ENCODE data around the gene BCKDK. TPM values are rescaled to one million over a fixed set of nuclear protein-coding genes. Genes with fewer than 3 reads are reported as not detected.

The BCKDK gene
- total and polyA plus RNA-seq, 12 donors: 26.1 to 90.9 (median 71.4) TPM

DNA sequence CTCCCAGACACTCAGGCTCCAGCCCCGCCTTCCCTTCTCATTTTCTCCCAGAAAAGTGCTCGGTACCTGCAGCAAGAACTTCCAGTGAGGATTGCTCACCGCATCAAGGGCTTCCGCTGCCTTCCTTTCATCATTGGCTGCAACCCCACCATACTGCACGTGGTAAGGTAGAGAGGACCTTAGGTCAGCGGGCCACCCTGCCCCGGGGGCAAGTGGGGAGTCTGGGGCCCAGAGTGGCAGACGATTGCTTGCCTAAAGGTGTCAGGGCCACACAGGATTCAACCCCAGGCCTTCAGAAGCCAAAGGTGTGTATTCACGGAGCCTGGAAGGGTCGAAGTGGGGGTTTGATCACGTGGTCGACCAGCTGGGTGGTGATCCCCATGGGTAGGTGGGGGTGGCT, 1.4 kb downstream of the BCKDK start:
- intact Hi-C loops (cut with DNase I): loop anchor here in 6 of 10 donors (2.0 to 10.0 kb wide), 4 partner anchors 33 to 345 kb away; partner anchors contain the start of genes ARMC5 (in 1 of the 6), ZNF646 (in 1 of the 6) and ZNF668 (in 1 of the 6)
- H3K4me3 ChIP-seq: peak overlapping the region in 5 of 10 donors; percentile 98 to 100 (median 99)
- DNase-seq (no peak), ATAC-seq (no peak)
- peak overlapping the region in 2 of 10 donors; percentile 98 to 99 for H3K27ac ChIP-seq
- H3K4me1 ChIP-seq: peaks cover 19 to 61% (median 40%) of the 10 kb centered on the region in 9 donors
- no peaks in the 10 kb centered on the region for H3K9me3 ChIP-seq
- H3K36me3 ChIP-seq: peaks cover 0 to 42% (median 30%) of the 10 kb centered on the region in 9 donors
- WGBS, 2 donors: 91 to 94% methylated on average over 12 of the region's 12 CpGs
- no peaks in the 10 kb centered on the region for H3K27me3 ChIP-seq
- TF ChIP-seq, protein P1, sequence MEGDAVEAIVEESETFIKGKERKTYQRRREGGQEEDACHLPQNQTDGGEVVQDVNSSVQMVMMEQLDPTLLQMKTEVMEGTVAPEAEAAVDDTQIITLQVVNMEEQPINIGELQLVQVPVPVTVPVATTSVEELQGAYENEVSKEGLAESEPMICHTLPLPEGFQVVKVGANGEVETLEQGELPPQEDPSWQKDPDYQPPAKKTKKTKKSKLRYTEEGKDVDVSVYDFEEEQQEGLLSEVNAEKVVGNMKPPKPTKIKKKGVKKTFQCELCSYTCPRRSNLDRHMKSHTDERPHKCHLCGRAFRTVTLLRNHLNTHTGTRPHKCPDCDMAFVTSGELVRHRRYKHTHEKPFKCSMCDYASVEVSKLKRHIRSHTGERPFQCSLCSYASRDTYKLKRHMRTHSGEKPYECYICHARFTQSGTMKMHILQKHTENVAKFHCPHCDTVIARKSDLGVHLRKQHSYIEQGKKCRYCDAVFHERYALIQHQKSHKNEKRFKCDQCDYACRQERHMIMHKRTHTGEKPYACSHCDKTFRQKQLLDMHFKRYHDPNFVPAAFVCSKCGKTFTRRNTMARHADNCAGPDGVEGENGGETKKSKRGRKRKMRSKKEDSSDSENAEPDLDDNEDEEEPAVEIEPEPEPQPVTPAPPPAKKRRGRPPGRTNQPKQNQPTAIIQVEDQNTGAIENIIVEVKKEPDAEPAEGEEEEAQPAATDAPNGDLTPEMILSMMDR (IDR thresholded peaks at IDR 0.05): no peak

GRCh38 chr16:31110106-31111034, 2.2 kb downstream of the BCKDK start:
- 89 to 92% methylated on average over 26 of the region's 26 CpGs for WGBS, 2 donors
- Histone ChIP-seq H3K36me3 (peaks cover 0 to 42% (median 30%) of the 10 kb centered on the region in 9 donors), H3K4me1 (peaks cover 19 to 66% (median 40%) of the 10 kb centered on the region in 9 donors), H3K4me3 (no peak overlapping the region), H3K27ac (no peak overlapping the region), H3K9me3 (no peaks in the 10 kb centered on the region), H3K27me3 (no peaks in the 10 kb centered on the region)
- intact Hi-C loops (cut with DNase I): loop anchor here in 1 of 10 donors (10.0 kb wide), 1 partner anchor 344 kb away; the partner anchor contains the start of gene ARMC5
- no peak for ATAC-seq
- TF ChIP-seq, protein P1 (IDR thresholded peaks at IDR 0.05): no peak
- no peak for DNase-seq

DNA sequence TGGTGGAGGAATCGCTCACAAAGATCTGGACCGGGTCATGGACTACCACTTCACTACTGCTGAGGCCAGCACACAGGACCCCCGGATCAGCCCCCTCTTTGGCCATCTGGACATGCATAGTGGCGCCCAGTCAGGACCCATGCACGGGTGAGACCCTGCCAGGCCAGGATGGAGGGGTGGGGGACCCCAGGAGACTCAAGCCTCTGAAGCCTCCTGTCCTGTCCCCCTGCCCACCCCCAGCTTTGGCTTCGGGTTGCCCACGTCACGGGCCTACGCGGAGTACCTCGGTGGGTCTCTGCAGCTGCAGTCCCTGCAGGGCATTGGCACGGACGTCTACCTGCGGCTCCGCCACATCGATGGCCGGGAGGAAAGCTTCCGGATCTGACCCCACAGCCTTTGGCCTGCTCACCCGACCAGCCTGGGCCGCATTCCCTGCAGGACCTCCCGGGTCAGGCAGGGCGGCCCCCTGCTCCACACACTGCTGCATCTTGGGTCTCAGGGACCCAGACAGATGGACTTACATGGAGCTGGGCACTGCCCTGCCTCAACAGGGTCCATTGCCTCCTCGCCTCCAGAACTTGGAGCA, 3.8 kb downstream of the BCKDK start:
- intact Hi-C loops (cut with DNase I): loop anchor here in 1 of 10 donors (10.0 kb wide), 1 partner anchor 343 kb away; the partner anchor contains the start of gene ARMC5
- H3K27ac ChIP-seq: peak overlapping the region; percentile 50 to 90 (median 84)
- peaks cover 0 to 42% (median 30%) of the 10 kb centered on the region in 9 donors for H3K36me3 ChIP-seq
- TF ChIP-seq, protein P1 (IDR thresholded peaks at IDR 0.05): no peak
- no peak overlapping the region for H3K4me3 ChIP-seq
- H3K4me1 ChIP-seq: peaks cover 17 to 73% (median 41%) of the 10 kb centered on the region in 9 donors
- H3K9me3 ChIP-seq: no peaks in the 10 kb centered on the region
- ATAC-seq (peak in 1 of 8 donors; percentile 11), DNase-seq (no peak)
- WGBS, 2 donors: 92 to 96% methylated on average over 23 of the region's 23 CpGs
- no peaks in the 10 kb centered on the region for H3K27me3 ChIP-seq

DNA sequence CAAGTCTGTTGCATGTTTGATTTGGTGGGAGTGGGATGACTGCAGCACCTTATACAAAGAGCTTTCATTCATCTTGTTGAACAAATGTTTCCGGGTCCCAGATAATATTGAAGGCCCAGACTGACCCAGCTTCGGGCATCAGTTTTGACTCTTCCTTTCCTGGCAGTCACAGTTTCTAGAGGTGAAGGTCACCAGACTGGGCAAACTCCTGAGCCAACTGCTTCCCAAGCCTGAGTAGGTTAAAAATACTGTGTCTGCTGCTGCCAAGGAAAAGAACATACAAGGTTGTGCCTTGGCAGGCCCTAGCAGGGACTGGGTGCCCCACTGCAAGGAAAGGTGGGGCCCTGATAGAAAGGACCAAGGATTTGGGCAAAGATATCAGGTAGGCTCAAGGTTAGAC, 4.5 kb downstream of the BCKDK start:
- intact Hi-C loops (cut with DNase I): loop anchor here in 1 of 10 donors (10.0 kb wide), 1 partner anchor 342 kb away; the partner anchor contains the start of gene ARMC5
- Histone ChIP-seq H3K9me3 (no peaks in the 10 kb centered on the region), H3K4me3 (no peak overlapping the region), H3K36me3 (peaks cover 0 to 42% (median 30%) of the 10 kb centered on the region in 9 donors), H3K27me3 (no peaks in the 10 kb centered on the region), H3K27ac (peak overlapping the region; percentile 57 to 90 (median 84)), H3K4me1 (peaks cover 17 to 72% (median 42%) of the 10 kb centered on the region in 9 donors)
- TF ChIP-seq, protein P1 (IDR thresholded peaks at IDR 0.05): no peak
- DNase-seq (no peak), ATAC-seq (peak in 4 of 8 donors; percentile 10 to 40 (median 28))
- WGBS, 2 donors: 55 to 58% methylated on average over 2 of the region's 2 CpGs

Data from heart right ventricle (tissue), 16 donors.